H9 (cell line): ENCODE results near the gene GAK. TPM values are rescaled to one million over a fixed set of nuclear protein-coding genes. Genes with fewer than 3 reads are reported as not detected.

ENCODE experiments used
- DNase-seq: peaks from one replicate; pipeline ENCODE4 v3.0.0-alpha.2; 2017
- H2AFZ ChIP-seq: one replicate; pipeline ENCODE4 v1.6.1; 2013; ENCODE audit warnings: mild to moderate bottlenecking, low read length, control low read depth, moderate library complexity
- H2AK5ac ChIP-seq: 2 replicates; pipeline ENCODE4 v1.6.1; 2013; ENCODE audit warnings: low read length, control low read depth, mixed read lengths; ENCODE audit not compliant: insufficient read length
- H2BK120ac ChIP-seq: one replicate; pipeline ENCODE4 v1.6.1; 2013; ENCODE audit warnings: low read depth, mild to moderate bottlenecking, low read length, control low read depth, inconsistent platforms; ENCODE audit not compliant: poor library complexity, severe bottlenecking
- H2BK12ac ChIP-seq: 2 replicates; pipeline ENCODE4 v1.6.1; 2013; ENCODE audit warnings: low read length, control low read depth, mixed read lengths, low read depth; ENCODE audit not compliant: insufficient read length
- H2BK15ac ChIP-seq: 2 replicates; pipeline ENCODE4 v1.6.1; 2013; ENCODE audit warnings: low read depth, low read length, control low read depth
- H2BK20ac ChIP-seq: one replicate; pipeline ENCODE4 v1.6.1; 2013; ENCODE audit warnings: low read depth, mild to moderate bottlenecking, low read length, control low read depth, inconsistent platforms; ENCODE audit not compliant: poor library complexity, severe bottlenecking
- H2BK5ac ChIP-seq: 2 replicates; pipeline ENCODE4 v1.6.1; 2013; ENCODE audit warnings: low read length, control low read depth, mixed read lengths; ENCODE audit not compliant: insufficient read length
- H3K14ac ChIP-seq: 2 replicates; pipeline ENCODE4 v1.6.1; 2013; ENCODE audit warnings: low read length, control low read depth; ENCODE audit not compliant: insufficient read depth
- H3K18ac ChIP-seq: 2 replicates; pipeline ENCODE4 v1.6.1; 2013; ENCODE audit warnings: low read depth, mild to moderate bottlenecking, mixed read lengths, low read length, control low read depth; ENCODE audit not compliant: insufficient read length
- H3K23ac ChIP-seq: 2 replicates; pipeline ENCODE4 v1.6.1; 2013; ENCODE audit warnings: low read length, control low read depth, mixed read lengths, low read depth; ENCODE audit not compliant: insufficient read length
- H3K23me2 ChIP-seq: 2 replicates; pipeline ENCODE4 v1.6.1; 2013; ENCODE audit warnings: low read depth, mild to moderate bottlenecking, mixed read lengths, low read length, control low read depth; ENCODE audit not compliant: insufficient read length, poor library complexity, severe bottlenecking
- H3K27ac ChIP-seq: 2 replicates; pipeline ENCODE4 v1.5.1; 2013; ENCODE audit warnings: low read length, control low read depth, mixed read lengths, low read depth; ENCODE audit not compliant: insufficient read length
- H3K27me3 ChIP-seq: 2 replicates; pipeline ENCODE4 v1.6.1; 2013; ENCODE audit warnings: low read length, control low read depth, inconsistent platforms; ENCODE audit not compliant: insufficient read depth
- H3K4ac ChIP-seq: 2 replicates; pipeline ENCODE4 v1.6.1; 2013; ENCODE audit warnings: low read depth, mild to moderate bottlenecking, control low read depth, inconsistent platforms, low read length, moderate library complexity
- H3K4me1 ChIP-seq: 2 replicates; pipeline ENCODE4 v1.6.1; 2013; ENCODE audit warnings: low read length, control low read depth, inconsistent platforms; ENCODE audit not compliant: insufficient read depth
- H3K4me2 ChIP-seq: 2 replicates; pipeline ENCODE4 v1.6.1; 2013; ENCODE audit warnings: low read length, control low read depth, mixed read lengths; ENCODE audit not compliant: insufficient read length, insufficient read depth
- H3K56ac ChIP-seq: 2 replicates; pipeline ENCODE4 v1.6.1; 2013; ENCODE audit warnings: low read depth, mild to moderate bottlenecking, mixed read lengths, low read length, control low read depth; ENCODE audit not compliant: insufficient read length
- H3K79me1 ChIP-seq: 2 replicates; pipeline ENCODE4 v1.6.1; 2013; ENCODE audit warnings: low read depth, mild to moderate bottlenecking, moderate library complexity, low read length, control low read depth, inconsistent platforms; ENCODE audit not compliant: insufficient read depth, poor library complexity, severe bottlenecking
- H3K79me2 ChIP-seq: 2 replicates; pipeline ENCODE4 v1.6.1; 2013; ENCODE audit warnings: low read length, control low read depth, inconsistent platforms; ENCODE audit not compliant: insufficient read depth
- H3K9ac ChIP-seq: 2 replicates; pipeline ENCODE4 v1.6.1; 2013; ENCODE audit warnings: low read length, control low read depth, mixed read lengths; ENCODE audit not compliant: insufficient read length; ENCODE audit errors: extremely low read depth
- H3K9me3 ChIP-seq: one replicate; pipeline ENCODE4 v1.6.1; 2013; ENCODE audit warnings: low read depth, low read length, inconsistent platforms; ENCODE audit not compliant: control insufficient read depth
- H3T11ph ChIP-seq: one replicate; pipeline ENCODE4 v1.6.1; 2013; ENCODE audit warnings: mild to moderate bottlenecking, low read length, control low read depth, inconsistent platforms
- H4K20me1 ChIP-seq: one replicate; pipeline ENCODE4 v1.6.1; 2013; ENCODE audit not compliant: control insufficient read depth, insufficient read length, insufficient read depth
- H4K5ac ChIP-seq: 2 replicates; pipeline ENCODE4 v1.6.1; 2013; ENCODE audit warnings: low read depth, mild to moderate bottlenecking, mixed read lengths, low read length, control low read depth; ENCODE audit not compliant: insufficient read length
- H4K8ac ChIP-seq: replicated peaks from 2 replicates; pipeline ENCODE4 v1.6.1; 2013; ENCODE audit warnings: low read length, control low read depth, mixed read lengths, low read depth; ENCODE audit not compliant: insufficient read length
- H4K91ac ChIP-seq: 2 replicates; pipeline ENCODE4 v1.6.1; 2013; ENCODE audit warnings: low read depth, mild to moderate bottlenecking, moderate library complexity, mixed read lengths, low read length, control low read depth; ENCODE audit not compliant: insufficient read length
- H3K27ac Mint-ChIP-seq, 3 experiments: 2 replicates in 2 of 3; 3 replicates in 1 of 3; pipeline ENCODE4 v1.8.0; 2020 to 2021; ENCODE audit warnings: mixed read lengths in 3 of 3, mild to moderate bottlenecking in 1 of 3, moderate library complexity in 1 of 3
- H3K27me3 Mint-ChIP-seq: 2 replicates; pipeline ENCODE4 v1.8.0; 2021; ENCODE audit warnings: low read depth, mild to moderate bottlenecking, moderate library complexity, mixed read lengths
- H3K36me3 Mint-ChIP-seq, 3 experiments: 2 replicates in 2 of 3; 3 replicates in 1 of 3; pipeline ENCODE4 v1.8.0; 2020 to 2021; ENCODE audit warnings: low read depth in 3 of 3, mixed read lengths in 3 of 3; ENCODE audit not compliant: insufficient read depth in 1 of 3
- H3K4me1 Mint-ChIP-seq, 2 experiments: 2 replicates each; pipeline ENCODE4 v1.8.0; 2020; ENCODE audit warnings: mixed read lengths in 2 of 2
- H3K4me3 Mint-ChIP-seq, 2 experiments: 2 replicates in 1 of 2; 3 replicates in 1 of 2; pipeline ENCODE4 v1.8.0; 2020 to 2021; ENCODE audit warnings: mild to moderate bottlenecking in 2 of 2, mixed read lengths in 2 of 2, moderate library complexity in 1 of 2
- H3K9me3 Mint-ChIP-seq, 2 experiments: 2 replicates in 1 of 2; 3 replicates in 1 of 2; pipeline ENCODE4 v1.8.0; 2020; ENCODE audit warnings: mild to moderate bottlenecking in 2 of 2, mixed read lengths in 2 of 2, moderate library complexity in 1 of 2
- WGBS: extraction: QIAGEN DNeasy Blood & Tissue Kit; methylation state at CpG from one replicate; pipeline ENCODE4 v1.1.7; 2013; ENCODE audit warnings: missing lambda C conversion rate, low lambda C conversion rate, mixed read lengths; ENCODE audit not compliant: insufficient read length; ENCODE audit errors: extremely low coverage; 5-methylcytosine and 5-hydroxymethylcytosine counted together
- total RNA-seq: library from RNA; stranded (reverse); gene quantifications from 2 replicates; pipeline ENCODE4 v1.2.1, GENCODE V29; 2021
- TF ChIP-seq, protein P1 (sequence below): fragments of 200-600 bp; sonication (generic); conservative IDR thresholded peaks from 3 replicates; pipeline ENCODE4 v1.8.0; 2021; ENCODE audit warnings: antibody characterized with exemption, mild to moderate bottlenecking

GAK gene
- total RNA-seq, 1 experiment from 2014 or later: 80.7 TPM

DNA sequence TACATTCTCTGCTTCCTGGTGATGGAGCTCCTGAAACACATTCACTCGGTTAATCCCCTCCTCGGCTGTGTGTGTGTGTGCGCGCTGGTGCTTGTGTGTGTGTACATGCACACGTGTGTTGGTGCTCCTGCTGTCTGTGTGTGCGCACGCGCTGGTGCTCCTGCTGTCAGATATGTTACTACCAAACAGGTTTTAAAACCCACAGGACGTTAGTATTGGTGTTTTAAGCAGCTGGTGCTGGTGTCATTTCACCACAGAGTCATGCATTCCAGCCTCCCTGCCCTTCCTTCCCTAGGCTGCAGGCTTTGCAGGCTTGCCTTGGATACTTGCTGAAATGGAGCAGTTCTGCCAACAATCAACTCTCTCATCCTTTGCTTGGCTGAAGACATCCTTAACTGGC is 58.1 kb downstream of the GAK start:
- no peak overlapping the region for H2BK15ac ChIP-seq
- H3K18ac ChIP-seq: no peak overlapping the region
- no peak overlapping the region for H3K9ac ChIP-seq
- no CpG with 5 or more reads among the region's 9 CpGs for WGBS
- peaks cover 3% of the 10 kb centered on the region for H4K20me1 ChIP-seq
- DNase-seq: no peak
- H3K23ac ChIP-seq: no peak overlapping the region
- Mint-ChIP-seq H3K27ac (no peak overlapping the region), H3K27me3 (no peaks in the 10 kb centered on the region), H3K36me3 (peaks cover 12 to 66% (median 55%) of the 10 kb centered on the region in 3 experiments), H3K4me3 (no peak overlapping the region), H3K4me1 (no peaks in the 10 kb centered on the region), H3K9me3 (no peaks in the 10 kb centered on the region; a peak in 1 of 5 replicates)
- no peak overlapping the region for H3K4ac ChIP-seq
- H3K27me3 ChIP-seq: no peaks in the 10 kb centered on the region
- H2AK5ac ChIP-seq: no peak overlapping the region
- H3K4me2 ChIP-seq: no peak overlapping the region
- no peaks in the 10 kb centered on the region for H3K79me1 ChIP-seq
- no peaks in the 10 kb centered on the region for H3K4me1 ChIP-seq
- H2AFZ ChIP-seq: no peak overlapping the region
- no peaks in the 10 kb centered on the region for H3K79me2 ChIP-seq
- H4K8ac ChIP-seq: no peak overlapping the region
- no peak overlapping the region for H2BK12ac ChIP-seq
- H2BK20ac ChIP-seq: no peak overlapping the region
- H3K23me2 ChIP-seq: no peaks in the 10 kb centered on the region
- H3T11ph ChIP-seq: no peak overlapping the region
- H2BK5ac ChIP-seq: no peak overlapping the region
- H4K5ac ChIP-seq: no peak overlapping the region
- TF ChIP-seq, protein P1, sequence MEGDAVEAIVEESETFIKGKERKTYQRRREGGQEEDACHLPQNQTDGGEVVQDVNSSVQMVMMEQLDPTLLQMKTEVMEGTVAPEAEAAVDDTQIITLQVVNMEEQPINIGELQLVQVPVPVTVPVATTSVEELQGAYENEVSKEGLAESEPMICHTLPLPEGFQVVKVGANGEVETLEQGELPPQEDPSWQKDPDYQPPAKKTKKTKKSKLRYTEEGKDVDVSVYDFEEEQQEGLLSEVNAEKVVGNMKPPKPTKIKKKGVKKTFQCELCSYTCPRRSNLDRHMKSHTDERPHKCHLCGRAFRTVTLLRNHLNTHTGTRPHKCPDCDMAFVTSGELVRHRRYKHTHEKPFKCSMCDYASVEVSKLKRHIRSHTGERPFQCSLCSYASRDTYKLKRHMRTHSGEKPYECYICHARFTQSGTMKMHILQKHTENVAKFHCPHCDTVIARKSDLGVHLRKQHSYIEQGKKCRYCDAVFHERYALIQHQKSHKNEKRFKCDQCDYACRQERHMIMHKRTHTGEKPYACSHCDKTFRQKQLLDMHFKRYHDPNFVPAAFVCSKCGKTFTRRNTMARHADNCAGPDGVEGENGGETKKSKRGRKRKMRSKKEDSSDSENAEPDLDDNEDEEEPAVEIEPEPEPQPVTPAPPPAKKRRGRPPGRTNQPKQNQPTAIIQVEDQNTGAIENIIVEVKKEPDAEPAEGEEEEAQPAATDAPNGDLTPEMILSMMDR: no peak
- no peak overlapping the region for H3K14ac ChIP-seq
- H3K56ac ChIP-seq: no peak overlapping the region
- H4K91ac ChIP-seq: no peak overlapping the region
- no peak overlapping the region for H3K27ac ChIP-seq
- H2BK120ac ChIP-seq: no peak overlapping the region
- H3K9me3 ChIP-seq: no peaks in the 10 kb centered on the region
